Trophoblast cell (in vitro differentiated cells and primary cell): ENCODE results near the gene CACNB2.
"Not testable (repeated sequence)": the region's sequence is repeated elsewhere in the genome, so short reads cannot be mapped to it uniquely, and the experiment has no call there.

Experiments used
- DNase-seq, 2 donors: peaks; one replicate each; pipeline ENCODE4 v3.0.0-alpha.2; 2016
- H2AFZ ChIP-seq: 2 replicates; pipeline ENCODE4 v1.6.1; 2013; ENCODE audit warnings: low read length, moderate library complexity, mild to moderate bottlenecking; ENCODE audit not compliant: insufficient read depth, poor library complexity
- H2AK5ac ChIP-seq: 2 replicates; pipeline ENCODE4 v1.6.1; 2013; ENCODE audit warnings: mild to moderate bottlenecking, low read length
- H2BK120ac ChIP-seq: 2 replicates; pipeline ENCODE4 v1.6.1; 2013; ENCODE audit warnings: low read length, mild to moderate bottlenecking, moderate library complexity; ENCODE audit not compliant: insufficient read depth, poor library complexity
- H2BK12ac ChIP-seq: 2 replicates; pipeline ENCODE4 v1.6.1; 2013; ENCODE audit warnings: mild to moderate bottlenecking, low read length, moderate library complexity
- H2BK5ac ChIP-seq: 2 replicates; pipeline ENCODE4 v1.6.1; 2013; ENCODE audit warnings: low read length, low read depth, moderate library complexity, mild to moderate bottlenecking; ENCODE audit not compliant: poor library complexity
- H3K14ac ChIP-seq: 2 replicates; pipeline ENCODE4 v1.6.1; 2013; ENCODE audit warnings: mild to moderate bottlenecking, low read length
- H3K18ac ChIP-seq: 2 replicates; pipeline ENCODE4 v1.6.1; 2013; ENCODE audit warnings: mild to moderate bottlenecking, low read length
- H3K23ac ChIP-seq: 2 replicates; pipeline ENCODE4 v1.6.1; 2013; ENCODE audit warnings: low read length
- H3K27ac ChIP-seq: 2 replicates; pipeline ENCODE4 v1.5.1; 2013; ENCODE audit warnings: low read depth, mild to moderate bottlenecking, inconsistent platforms, low read length, moderate library complexity
- H3K27me3 ChIP-seq: 2 replicates; pipeline ENCODE4 v1.6.1; 2013; ENCODE audit warnings: inconsistent platforms, mild to moderate bottlenecking, low read length, moderate library complexity; ENCODE audit not compliant: insufficient read depth
- H3K36me3 ChIP-seq, 2 experiments: 1 replicate in 1 of 2; 2 replicates in 1 of 2; pipeline ENCODE4 v1.6.1; 2013; ENCODE audit warnings: low read length in 2 of 2, mild to moderate bottlenecking in 2 of 2, moderate library complexity in 1 of 2; ENCODE audit not compliant: insufficient read depth in 2 of 2, control insufficient read depth in 1 of 2
- H3K4ac ChIP-seq: 2 replicates; pipeline ENCODE4 v1.6.1; 2013; ENCODE audit warnings: low read depth, mild to moderate bottlenecking, low read length, moderate library complexity
- H3K4me1 ChIP-seq, 2 experiments: 1 replicate in 1 of 2; 2 replicates in 1 of 2; pipeline ENCODE4 v1.6.1; 2013; ENCODE audit warnings: low read length in 2 of 2, mild to moderate bottlenecking in 2 of 2, moderate library complexity in 1 of 2; ENCODE audit not compliant: insufficient read depth in 2 of 2, control insufficient read depth in 1 of 2
- H3K4me2 ChIP-seq: 2 replicates; pipeline ENCODE4 v1.6.1; 2013; ENCODE audit warnings: inconsistent platforms, mild to moderate bottlenecking, low read length, moderate library complexity
- H3K4me3 ChIP-seq: 2 replicates; pipeline ENCODE4 v1.5.1; 2013; ENCODE audit warnings: mild to moderate bottlenecking, low read depth, low read length, inconsistent platforms
- H3K79me1 ChIP-seq: one replicate; pipeline ENCODE4 v1.6.1; 2013; ENCODE audit warnings: low read length
- H3K79me2 ChIP-seq: 2 replicates; pipeline ENCODE4 v1.6.1; 2013; ENCODE audit warnings: low read length, mild to moderate bottlenecking; ENCODE audit not compliant: control insufficient read depth, insufficient read depth, poor library complexity
- H3K9ac ChIP-seq: 2 replicates; pipeline ENCODE4 v1.6.1; 2013; ENCODE audit warnings: mild to moderate bottlenecking, low read length
- H3K9me3 ChIP-seq: 2 replicates; pipeline ENCODE4 v1.6.1; 2013; ENCODE audit warnings: low read depth, mild to moderate bottlenecking, control low read depth, inconsistent platforms, low read length; ENCODE audit not compliant: insufficient read depth
- H4K12ac ChIP-seq: 2 replicates; pipeline ENCODE4 v1.6.1; 2013; ENCODE audit warnings: low read depth, mild to moderate bottlenecking, low read length, moderate library complexity
- H4K8ac ChIP-seq: 2 replicates; pipeline ENCODE4 v1.6.1; 2013; ENCODE audit warnings: low read depth, mild to moderate bottlenecking, low read length, moderate library complexity
- H4K91ac ChIP-seq: one replicate; pipeline ENCODE4 v1.6.1; 2013; ENCODE audit warnings: low read depth, mild to moderate bottlenecking, low read length, moderate library complexity
- WGBS: extraction: QIAGEN DNeasy Blood & Tissue Kit; methylation state at CpG from one replicate; pipeline ENCODE4 v1.1.7; 2013; ENCODE audit warnings: missing lambda C conversion rate; ENCODE audit not compliant: insufficient read length, insufficient coverage; ENCODE audit errors: extremely low coverage; 5-methylcytosine and 5-hydroxymethylcytosine counted together

The CACNB2 gene

GRCh38 chr10:18566177-18566576 is 426.0 kb downstream of the CACNB2 start:
- 96% methylated on average over 4 of the region's 4 CpGs for WGBS
- H3K27ac ChIP-seq = no peak overlapping the region

DNA sequence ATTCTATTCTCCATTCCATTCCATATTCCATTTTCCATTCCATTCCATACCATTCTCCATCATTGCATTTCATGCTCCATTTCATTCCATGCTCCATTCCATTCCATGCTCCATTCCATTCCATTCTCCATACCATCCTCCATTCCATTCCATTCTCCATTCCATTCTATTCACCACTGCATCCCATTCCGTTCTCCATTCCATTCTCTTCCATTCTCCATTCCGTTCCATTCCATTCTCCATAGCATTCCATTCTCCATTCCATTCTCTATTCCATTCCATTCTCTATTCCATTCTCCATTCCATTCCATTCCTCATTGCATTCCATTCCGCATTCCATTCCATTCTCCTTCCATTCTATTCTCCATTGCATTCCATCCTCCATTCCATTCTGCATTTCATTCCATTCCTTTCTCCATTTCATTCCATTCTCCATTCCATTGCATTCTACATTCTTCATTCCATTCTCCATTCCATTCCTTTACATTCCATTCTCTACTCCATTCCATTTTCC is 427.2 kb downstream of the CACNB2 start:
- Histone ChIP-seq H3K4me1 (no peaks in the 10 kb centered on the region), H2BK120ac (no peak overlapping the region), H3K79me1 (no peaks in the 10 kb centered on the region), H3K27ac (no peak overlapping the region), H3K9ac (no peak overlapping the region), H3K36me3 (no peaks in the 10 kb centered on the region), H3K14ac (no peak overlapping the region), H3K9me3 (no peaks in the 10 kb centered on the region), H3K18ac (no peak overlapping the region), H3K4me2 (no peak overlapping the region), H2BK5ac (no peak overlapping the region), H3K79me2 (no peaks in the 10 kb centered on the region), H3K4ac (no peak overlapping the region), H4K12ac (no peak overlapping the region), H3K23ac (no peak overlapping the region), H3K27me3 (no peaks in the 10 kb centered on the region), H2BK12ac (no peak overlapping the region), H4K91ac (no peak overlapping the region), H4K8ac (no peak overlapping the region), H3K4me3 (no peak overlapping the region), H2AFZ (no peak overlapping the region), H2AK5ac (no peak overlapping the region)
- DNase-seq = no peak
- 99% methylated on average over 3 of the region's 3 CpGs for WGBS

More at GRCh38 chr10:18566177-18566576, 426.0 kb downstream of the CACNB2 start:
- Histone ChIP-seq H2AK5ac (no peak overlapping the region), H2BK12ac (no peak overlapping the region), H4K91ac (no peak overlapping the region), H3K79me2 (no peaks in the 10 kb centered on the region), H3K27me3 (no peaks in the 10 kb centered on the region), H3K79me1 (no peaks in the 10 kb centered on the region), H2BK5ac (no peak overlapping the region), H2BK120ac (no peak overlapping the region), H3K23ac (no peak overlapping the region), H3K9me3 (no peaks in the 10 kb centered on the region), H3K4me3 (no peak overlapping the region), H3K4ac (no peak overlapping the region), H3K9ac (no peak overlapping the region), H3K14ac (no peak overlapping the region), H4K12ac (no peak overlapping the region), H3K36me3 (no peaks in the 10 kb centered on the region), H3K4me2 (no peak overlapping the region), H4K8ac (no peak overlapping the region), H3K4me1 (no peaks in the 10 kb centered on the region), H2AFZ (no peak overlapping the region), H3K18ac (no peak overlapping the region)
- peak in 1 of 2 donors; percentile 6 for DNase-seq

- not testable (repeated sequence) for H4K8ac ChIP-seq, H3K79me1 ChIP-seq
- WGBS = 100% methylated on average over 2 of the region's 2 CpGs
Measured at GRCh38 chr10:18570386-18570785, 430.2 kb downstream of the CACNB2 start.

DNA sequence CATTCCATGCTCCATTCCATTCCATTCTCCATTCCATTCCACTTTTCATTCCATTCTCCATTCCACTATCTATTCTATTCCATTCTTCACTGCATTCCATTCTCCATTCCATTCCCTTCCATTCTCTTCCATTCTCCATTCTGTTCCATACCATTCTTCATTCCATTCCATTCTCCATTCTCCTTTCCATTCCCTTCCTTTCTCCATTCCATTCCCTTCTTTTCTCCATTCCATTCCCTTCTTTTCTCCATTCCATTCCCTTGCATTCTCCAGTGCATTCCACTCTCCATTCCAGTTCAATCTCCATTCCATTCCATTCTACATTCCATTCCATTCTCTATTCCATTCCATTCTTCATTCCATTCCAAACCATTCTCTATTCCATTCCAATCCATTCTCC is 430.9 kb downstream of the CACNB2 start:
- H3K27ac ChIP-seq = no peak overlapping the region
- no peaks in the 10 kb centered on the region for H3K79me1 ChIP-seq
- H3K9ac ChIP-seq = no peak overlapping the region
- no peak for DNase-seq
- H2AFZ ChIP-seq = no peak overlapping the region
- no peak overlapping the region for H2BK120ac ChIP-seq
- no peak overlapping the region for H3K4ac ChIP-seq
- H4K12ac ChIP-seq = no peak overlapping the region
- H3K4me3 ChIP-seq = no peak overlapping the region
- H4K8ac ChIP-seq = no peak overlapping the region
- H3K4me2 ChIP-seq = no peak overlapping the region
- H3K18ac ChIP-seq = no peak overlapping the region
- H4K91ac ChIP-seq = no peak overlapping the region
- H3K79me2 ChIP-seq = no peaks in the 10 kb centered on the region
- no peaks in the 10 kb centered on the region for H3K4me1 ChIP-seq
- no peak overlapping the region for H2BK5ac ChIP-seq
- peaks cover 1% of the 10 kb centered on the region for H3K9me3 ChIP-seq
- H3K36me3 ChIP-seq = peaks cover 0 to 3% of the 10 kb centered on the region in 2 experiments
- no peaks in the 10 kb centered on the region for H3K27me3 ChIP-seq
- no peak overlapping the region for H3K14ac ChIP-seq
- no peak overlapping the region for H2BK12ac ChIP-seq
- H3K23ac ChIP-seq = no peak overlapping the region
- no peak overlapping the region for H2AK5ac ChIP-seq

More at GRCh38 chr10:18570386-18570785, 430.2 kb downstream of the CACNB2 start:
- not testable (repeated sequence) for H3K79me2 ChIP-seq, DNase-seq, H3K23ac ChIP-seq, H2BK12ac ChIP-seq, H3K36me3 ChIP-seq, H3K27me3 ChIP-seq, H4K12ac ChIP-seq, H3K4me1 ChIP-seq, H3K4ac ChIP-seq, H2AK5ac ChIP-seq, H3K14ac ChIP-seq, H3K9me3 ChIP-seq, H3K27ac ChIP-seq, H2BK5ac ChIP-seq, H3K4me2 ChIP-seq, H2BK120ac ChIP-seq, H3K9ac ChIP-seq, H2AFZ ChIP-seq, H3K18ac ChIP-seq, H4K91ac ChIP-seq, H3K4me3 ChIP-seq
